ENCODE results near the gene ABHD16B. TPM values are rescaled to one million over a fixed set of nuclear protein-coding genes. Genes with fewer than 3 reads are reported as not detected.

Gene ABHD16B
- total RNA-seq, 1 experiment from 2014 or later = not detected

GRCh38 chr20:63826753-63827152 lies 34.5 kb upstream of the ABHD16B start:
- peak overlapping the region; percentile 6 for H3K4me2 ChIP-seq (ENCODE audit: low read length)
- no TSS peak for BruUV-seq (replicated peaks)
- ATAC-seq (peak; percentile 59), DNase-seq (peak; percentile 39)
- no peak overlapping the region for H2AFZ ChIP-seq (ENCODE audit: low read length)
- no peaks in the 10 kb centered on the region for H3K9me3 ChIP-seq (ENCODE audit: low read length)
- TF ChIP-seq EZH2 (IDR thresholded peaks at IDR 0.05; ENCODE audit: low read length, unreplicated experiment) (no peak), EZH2phosphoT487 (IDR thresholded peaks at IDR 0.05; ENCODE audit: borderline replicate concordance, low read length) (no peak)
- TF ChIP-seq, protein P1, sequence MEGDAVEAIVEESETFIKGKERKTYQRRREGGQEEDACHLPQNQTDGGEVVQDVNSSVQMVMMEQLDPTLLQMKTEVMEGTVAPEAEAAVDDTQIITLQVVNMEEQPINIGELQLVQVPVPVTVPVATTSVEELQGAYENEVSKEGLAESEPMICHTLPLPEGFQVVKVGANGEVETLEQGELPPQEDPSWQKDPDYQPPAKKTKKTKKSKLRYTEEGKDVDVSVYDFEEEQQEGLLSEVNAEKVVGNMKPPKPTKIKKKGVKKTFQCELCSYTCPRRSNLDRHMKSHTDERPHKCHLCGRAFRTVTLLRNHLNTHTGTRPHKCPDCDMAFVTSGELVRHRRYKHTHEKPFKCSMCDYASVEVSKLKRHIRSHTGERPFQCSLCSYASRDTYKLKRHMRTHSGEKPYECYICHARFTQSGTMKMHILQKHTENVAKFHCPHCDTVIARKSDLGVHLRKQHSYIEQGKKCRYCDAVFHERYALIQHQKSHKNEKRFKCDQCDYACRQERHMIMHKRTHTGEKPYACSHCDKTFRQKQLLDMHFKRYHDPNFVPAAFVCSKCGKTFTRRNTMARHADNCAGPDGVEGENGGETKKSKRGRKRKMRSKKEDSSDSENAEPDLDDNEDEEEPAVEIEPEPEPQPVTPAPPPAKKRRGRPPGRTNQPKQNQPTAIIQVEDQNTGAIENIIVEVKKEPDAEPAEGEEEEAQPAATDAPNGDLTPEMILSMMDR (conservative IDR thresholded peaks at IDR 0.05; ENCODE audit: low read depth, low read length) = no peak
- no peaks in the 10 kb centered on the region for H3K27me3 ChIP-seq (ENCODE audit: low read length)
- CTCF ChIA-PET = no interaction called here
- no peaks in the 10 kb centered on the region for H4K20me1 ChIP-seq (ENCODE audit: low read length)
- intact Hi-C loops (cut with micrococcal nuclease) = no loop called here
- no peaks in the 10 kb centered on the region for H3K79me2 ChIP-seq (ENCODE audit: low read length)
- H3K4me1 ChIP-seq (ENCODE audit: insufficient read depth, low read length) = peaks cover 7% of the 10 kb centered on the region; the same call in 1 of the 2 replicates
- H3F3A ChIP-seq (ENCODE audit: low read length, unreplicated experiment) = no peaks in the 10 kb centered on the region
- no peaks in the 10 kb centered on the region for H3K36me3 ChIP-seq (ENCODE audit: low read depth, low read length)
- no peak overlapping the region for H3K27ac ChIP-seq (ENCODE audit: low read length)
- H3K9ac ChIP-seq (ENCODE audit: low read length) = no peak overlapping the region
- H3K4me3 ChIP-seq (ENCODE audit: low read length) = no peak overlapping the region
- H3K9me2 ChIP-seq (replicated peaks; ENCODE audit: low read length) = no peaks in the 10 kb centered on the region
- POLR2A ChIA-PET (ENCODE audit: unreplicated experiment) = no interaction called here

- no peak overlapping the region for H2AFZ ChIP-seq (ENCODE audit: low read length)
- H3K4me2 ChIP-seq (ENCODE audit: low read length) = no peak overlapping the region
- H3K27ac ChIP-seq (ENCODE audit: low read length) = no peak overlapping the region
- no peaks in the 10 kb centered on the region for H4K20me1 ChIP-seq (ENCODE audit: low read length)
- ATAC-seq (no peak), DNase-seq (no peak)
- H3K4me3 ChIP-seq (ENCODE audit: low read length) = no peak overlapping the region
- no peaks in the 10 kb centered on the region for H3K9me3 ChIP-seq (ENCODE audit: low read length)
- H3K9me2 ChIP-seq (replicated peaks; ENCODE audit: low read length) = no peaks in the 10 kb centered on the region
- H3F3A ChIP-seq (ENCODE audit: low read length, unreplicated experiment) = no peaks in the 10 kb centered on the region
- no peaks in the 10 kb centered on the region for H3K79me2 ChIP-seq (ENCODE audit: low read length)
- POLR2A ChIA-PET (ENCODE audit: unreplicated experiment) = no interaction called here
- no peaks in the 10 kb centered on the region for H3K36me3 ChIP-seq (ENCODE audit: low read depth, low read length)
- intact Hi-C loops (cut with micrococcal nuclease) = no loop called here
- H3K27me3 ChIP-seq (ENCODE audit: low read length) = no peaks in the 10 kb centered on the region
- CTCF ChIA-PET = no interaction called here
- H3K4me1 ChIP-seq (ENCODE audit: insufficient read depth, low read length) = peaks cover 7% of the 10 kb centered on the region; the same call in 1 of the 2 replicates
- H3K9ac ChIP-seq (ENCODE audit: low read length) = no peak overlapping the region
- TF ChIP-seq EZH2phosphoT487 (IDR thresholded peaks at IDR 0.05; ENCODE audit: borderline replicate concordance, low read length) = no peak
- no peak for TF ChIP-seq EZH2 (IDR thresholded peaks at IDR 0.05; ENCODE audit: low read length, unreplicated experiment)
- TF ChIP-seq, protein P1 (conservative IDR thresholded peaks at IDR 0.05; ENCODE audit: low read depth, low read length) = no peak
- no TSS peak for BruUV-seq (replicated peaks)
Observed at GRCh38 chr20:63828124-63828523, 33.2 kb upstream of the ABHD16B start.

DNA sequence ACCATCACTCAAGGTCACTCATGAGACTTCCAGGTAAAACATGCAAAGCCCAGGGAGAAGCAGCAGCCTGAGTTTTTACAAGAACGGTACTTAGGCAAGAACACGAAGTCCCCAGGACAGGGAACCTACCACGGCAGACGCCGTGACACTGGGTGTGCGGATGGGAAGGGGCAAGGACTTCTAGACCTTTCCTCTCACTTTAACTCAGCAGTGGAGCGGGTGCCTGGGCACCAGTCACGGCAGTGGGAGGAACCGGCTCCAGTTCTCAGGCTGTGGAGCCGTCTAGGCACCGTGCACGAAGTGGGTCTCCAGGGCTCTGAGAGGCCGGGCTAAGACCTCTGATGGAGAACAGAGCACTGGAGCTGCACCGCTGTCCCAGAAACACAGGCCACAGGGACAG lies 32.8 kb upstream of the ABHD16B start:
- ChIA-PET POLR2A (ENCODE audit: unreplicated experiment) (no interaction called here), CTCF (no interaction called here)
- Histone ChIP-seq H3K9me2 (replicated peaks; ENCODE audit: low read length) (no peaks in the 10 kb centered on the region), H3K27ac (ENCODE audit: low read length) (no peak overlapping the region), H2AFZ (ENCODE audit: low read length) (no peak overlapping the region), H3K4me1 (ENCODE audit: insufficient read depth, low read length) (peaks cover 7% of the 10 kb centered on the region; the same call in 1 of the 2 replicates), H3K9ac (ENCODE audit: low read length) (no peak overlapping the region), H3K4me2 (ENCODE audit: low read length) (no peak overlapping the region), H3K4me3 (ENCODE audit: low read length) (no peak overlapping the region), H3K36me3 (ENCODE audit: low read depth, low read length) (no peaks in the 10 kb centered on the region), H4K20me1 (ENCODE audit: low read length) (no peaks in the 10 kb centered on the region), H3K9me3 (ENCODE audit: low read length) (no peaks in the 10 kb centered on the region), H3K27me3 (ENCODE audit: low read length) (no peaks in the 10 kb centered on the region), H3K79me2 (ENCODE audit: low read length) (no peaks in the 10 kb centered on the region), H3F3A (ENCODE audit: low read length, unreplicated experiment) (no peaks in the 10 kb centered on the region)
- TF ChIP-seq, protein P1 (conservative IDR thresholded peaks at IDR 0.05; ENCODE audit: low read depth, low read length) = no peak
- no peak for TF ChIP-seq EZH2phosphoT487 (IDR thresholded peaks at IDR 0.05; ENCODE audit: borderline replicate concordance, low read length)
- TF ChIP-seq EZH2 (IDR thresholded peaks at IDR 0.05; ENCODE audit: low read length, unreplicated experiment) = no peak
- no TSS peak for BruUV-seq (replicated peaks)
- DNase-seq = no peak
- ATAC-seq = no peak
- intact Hi-C loops (cut with micrococcal nuclease) = no loop called here
